Nephron progenitor cell (in vitro differentiated cells): ENCODE results near the gene PCNT.

Experiments used
- DNase-seq: peaks from one replicate; pipeline ENCODE4 v3.0.0; 2021
- H3K27ac Mint-ChIP-seq: 2 replicates; pipeline ENCODE4 v1.8.0; 2021; ENCODE audit warnings: mild to moderate bottlenecking, moderate library complexity, mixed read lengths
- H3K27me3 Mint-ChIP-seq: 2 replicates; pipeline ENCODE4 v1.8.0; 2021; ENCODE audit warnings: mild to moderate bottlenecking, low read depth, mixed read lengths; ENCODE audit not compliant: poor library complexity
- H3K36me3 Mint-ChIP-seq: 2 replicates; pipeline ENCODE4 v1.8.0; 2021; ENCODE audit warnings: low read depth, mixed read lengths
- H3K4me1 Mint-ChIP-seq: 2 replicates; pipeline ENCODE4 v1.8.0; 2021; ENCODE audit warnings: mixed read lengths
- H3K4me3 Mint-ChIP-seq: 2 replicates; pipeline ENCODE4 v1.8.0; 2021; ENCODE audit warnings: mild to moderate bottlenecking, moderate library complexity, mixed read lengths
- H3K9me3 Mint-ChIP-seq: 2 replicates; pipeline ENCODE4 v1.8.0; 2021; ENCODE audit warnings: mild to moderate bottlenecking, moderate library complexity, mixed read lengths
- CTCF ChIP-seq: fragments of 200-600 bp; sonication (generic); IDR thresholded peaks from 2 replicates; pipeline ENCODE4 v1.5.0; 2021; ENCODE audit warnings: antibody characterized with exemption

Gene PCNT

GRCh38 chr21:46311568-46311967, 12.4 kb upstream of the PCNT start:
- H3K36me3 Mint-ChIP-seq: peaks cover 39% of the 10 kb centered on the region
- TF ChIP-seq CTCF: no peak
- DNase-seq: no peak
- H3K9me3 Mint-ChIP-seq: no peaks in the 10 kb centered on the region
- H3K4me1 Mint-ChIP-seq: no peaks in the 10 kb centered on the region
- H3K27ac Mint-ChIP-seq: no peak overlapping the region
- no peak overlapping the region for H3K4me3 Mint-ChIP-seq
- H3K27me3 Mint-ChIP-seq: no peaks in the 10 kb centered on the region

DNA sequence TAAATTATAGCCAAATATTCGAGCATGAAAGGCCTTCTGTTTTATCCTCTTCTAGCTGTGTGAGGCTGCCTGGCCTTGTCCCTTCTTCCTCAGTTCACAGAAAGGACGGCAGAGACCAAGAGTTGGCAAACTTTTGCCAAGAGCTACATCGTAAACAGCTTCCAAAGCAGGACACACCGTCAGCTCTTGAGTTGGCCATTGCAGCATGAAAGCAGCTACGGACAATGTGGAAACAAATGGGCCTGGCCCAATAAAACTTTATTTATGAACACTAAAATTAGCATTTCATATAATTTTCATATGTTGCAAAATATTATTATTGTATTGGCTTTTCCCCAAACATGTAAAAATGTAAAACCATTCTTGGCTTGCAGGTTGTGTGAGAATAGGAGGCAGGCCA, 11.0 kb upstream of the PCNT start:
- H3K9me3 Mint-ChIP-seq: no peaks in the 10 kb centered on the region
- peaks cover 29% of the 10 kb centered on the region for H3K36me3 Mint-ChIP-seq
- no peaks in the 10 kb centered on the region for H3K27me3 Mint-ChIP-seq
- no peak for DNase-seq
- no peak overlapping the region for H3K27ac Mint-ChIP-seq
- no peak overlapping the region for H3K4me3 Mint-ChIP-seq
- H3K4me1 Mint-ChIP-seq: no peaks in the 10 kb centered on the region
- TF ChIP-seq CTCF: no peak

- no peak overlapping the region for H3K27ac Mint-ChIP-seq
- H3K4me3 Mint-ChIP-seq: no peak overlapping the region
- peaks cover 12% of the 10 kb centered on the region for H3K4me1 Mint-ChIP-seq
- H3K27me3 Mint-ChIP-seq: peaks cover 3% of the 10 kb centered on the region
- TF ChIP-seq CTCF: no peak
- peaks cover 23% of the 10 kb centered on the region for H3K36me3 Mint-ChIP-seq
- DNase-seq: no peak
- H3K9me3 Mint-ChIP-seq: no peaks in the 10 kb centered on the region
Measured at GRCh38 chr21:46314441-46315020, 9.4 kb upstream of the PCNT start.

GRCh38 chr21:46316708-46317324, 7.1 kb upstream of the PCNT start:
- Mint-ChIP-seq H3K27ac (no peak overlapping the region), H3K4me3 (no peak overlapping the region), H3K27me3 (peaks cover 3% of the 10 kb centered on the region), H3K4me1 (peaks cover 29% of the 10 kb centered on the region), H3K36me3 (peaks cover 27% of the 10 kb centered on the region), H3K9me3 (no peaks in the 10 kb centered on the region)
- no peak for DNase-seq
- no peak for TF ChIP-seq CTCF

DNA sequence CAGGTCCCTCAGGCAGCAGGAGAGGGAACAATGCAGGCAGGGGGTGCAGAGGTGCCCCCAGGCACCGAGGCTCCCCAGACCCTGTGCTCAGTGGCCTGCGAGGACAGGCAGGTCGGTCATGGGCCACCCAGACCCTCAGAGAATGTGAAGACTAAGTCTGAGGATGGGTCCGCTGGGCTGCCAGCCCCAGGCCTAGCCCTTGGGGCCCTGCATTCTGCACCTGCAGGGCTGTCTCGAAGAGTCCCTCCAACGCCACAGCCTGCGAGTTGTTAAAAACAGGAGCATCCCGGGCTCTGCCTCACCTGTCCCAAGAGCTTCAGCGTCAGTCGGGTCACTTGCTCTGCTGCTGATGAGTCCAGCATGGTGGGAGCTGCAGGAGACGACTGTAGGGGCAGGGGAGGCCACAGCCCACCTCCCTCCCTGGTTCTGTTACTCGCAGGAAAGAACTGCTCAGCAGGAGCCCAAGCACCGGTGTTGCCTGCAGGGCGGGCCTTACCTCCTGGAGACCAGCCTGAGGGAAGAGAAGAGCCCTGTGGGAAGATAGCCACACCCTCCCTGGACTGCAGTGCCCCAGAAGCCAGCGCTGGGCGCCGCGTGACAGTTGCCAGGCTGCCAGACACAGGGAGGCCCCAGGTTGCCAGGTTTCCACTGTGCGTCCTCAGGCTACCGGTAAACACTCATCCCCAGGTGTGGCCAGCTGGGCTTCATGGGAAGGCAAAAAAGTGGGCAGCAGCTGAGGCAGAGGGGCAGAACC, 6.1 kb upstream of the PCNT start:
- Mint-ChIP-seq H3K4me3 (no peak overlapping the region), H3K4me1 (peaks cover 37% of the 10 kb centered on the region), H3K27ac (no peak overlapping the region), H3K27me3 (peaks cover 3% of the 10 kb centered on the region), H3K36me3 (peaks cover 22% of the 10 kb centered on the region), H3K9me3 (no peaks in the 10 kb centered on the region)
- no peak for TF ChIP-seq CTCF
- no peak for DNase-seq
